HG02678 (cell line): Measurements from ENCODE around the gene CELF2.

ENCODE experiments used
- ATAC-seq: cut with Tn5 transposase; IDR thresholded peaks from one replicate; pipeline ENCODE4 v1.9.1; 2021; ENCODE audit warnings: mild to moderate bottlenecking, moderate library complexity; ENCODE audit not compliant: unreplicated experiment

The CELF2 gene

DNA sequence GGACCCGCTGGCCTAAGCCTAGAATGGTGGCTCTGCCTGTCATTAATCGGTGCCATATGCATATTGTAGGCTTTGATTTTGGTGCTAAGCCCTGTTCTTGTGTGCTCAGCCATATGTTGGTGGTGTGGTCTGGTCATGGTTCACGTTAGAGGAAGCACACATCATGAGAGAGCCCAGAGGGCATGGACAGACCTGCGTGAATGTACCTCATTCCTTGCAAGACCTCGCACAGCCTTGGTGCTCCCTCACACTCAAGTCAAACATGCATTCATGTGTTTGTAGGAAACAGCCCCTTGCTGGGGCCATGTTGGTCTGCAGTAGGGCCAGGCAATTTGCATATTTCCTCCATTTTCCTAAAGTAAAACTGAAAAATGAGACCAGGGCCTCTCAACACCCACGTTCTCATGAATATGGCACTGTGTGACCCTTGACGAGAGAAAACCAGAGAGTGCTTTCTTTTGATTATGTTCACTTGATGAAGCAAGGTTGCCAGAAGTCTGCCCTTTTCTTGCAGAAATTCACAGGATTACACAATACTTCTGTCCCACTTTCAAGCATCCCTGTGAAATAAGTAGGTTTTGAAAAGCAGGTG is 268.7 kb downstream of the CELF2 start:
- ATAC-seq, result peak; percentile 81

DNA sequence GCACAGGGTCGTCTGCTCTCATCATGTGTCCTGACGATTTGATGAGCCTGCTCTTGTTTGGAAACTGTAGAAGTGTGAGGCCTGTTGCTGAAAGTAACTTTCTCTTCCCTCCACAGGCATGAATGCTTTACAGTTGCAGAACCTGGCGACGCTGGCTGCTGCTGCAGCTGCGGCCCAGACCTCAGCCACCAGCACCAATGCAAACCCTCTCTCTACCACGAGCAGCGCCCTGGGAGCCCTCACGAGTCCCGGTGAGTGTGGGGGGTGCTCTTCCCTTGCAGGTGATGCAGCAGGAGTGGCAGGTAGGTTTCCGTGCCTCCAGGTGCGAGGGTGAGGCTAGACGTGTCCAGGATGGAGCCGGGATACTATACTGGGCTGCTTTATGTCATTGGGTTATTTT is 270.6 kb downstream of the CELF2 start:
- no peak for ATAC-seq

DNA sequence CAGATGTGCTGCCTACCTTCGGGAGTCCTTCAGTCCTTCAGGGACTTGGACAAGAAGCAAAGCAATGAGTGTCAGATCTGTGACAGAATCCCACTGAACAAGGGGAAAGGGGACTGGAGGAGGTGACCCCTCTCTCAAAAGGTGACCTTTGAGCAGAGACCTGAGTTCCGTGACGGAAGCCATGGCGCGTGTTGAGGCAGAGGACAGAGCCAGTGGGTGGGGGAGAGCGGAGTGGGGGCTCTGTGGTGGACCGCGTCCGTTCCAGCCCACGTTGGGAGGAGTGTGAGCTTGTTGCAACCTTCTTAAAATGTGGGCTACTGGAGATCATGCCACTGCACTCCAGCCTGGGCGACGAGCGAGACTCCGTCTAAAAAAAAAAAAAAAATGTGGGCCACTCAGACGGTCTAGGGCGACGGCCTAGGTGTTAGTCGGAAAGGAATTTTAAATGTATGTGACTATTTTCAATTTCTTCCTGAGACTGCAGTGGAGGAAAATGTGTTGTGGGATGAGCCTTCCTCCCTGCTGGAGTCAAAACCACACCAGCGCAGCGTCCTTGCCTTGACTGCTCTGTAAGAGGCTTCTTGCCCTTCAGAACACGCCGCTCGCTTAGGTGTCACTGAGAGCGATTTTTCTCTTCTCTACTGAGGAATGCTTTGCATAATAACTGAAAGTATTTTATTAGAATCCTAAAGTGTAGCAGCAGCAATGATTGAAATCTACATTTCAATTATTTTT is 272.7 kb downstream of the CELF2 start:
- ATAC-seq, result no peak

DNA sequence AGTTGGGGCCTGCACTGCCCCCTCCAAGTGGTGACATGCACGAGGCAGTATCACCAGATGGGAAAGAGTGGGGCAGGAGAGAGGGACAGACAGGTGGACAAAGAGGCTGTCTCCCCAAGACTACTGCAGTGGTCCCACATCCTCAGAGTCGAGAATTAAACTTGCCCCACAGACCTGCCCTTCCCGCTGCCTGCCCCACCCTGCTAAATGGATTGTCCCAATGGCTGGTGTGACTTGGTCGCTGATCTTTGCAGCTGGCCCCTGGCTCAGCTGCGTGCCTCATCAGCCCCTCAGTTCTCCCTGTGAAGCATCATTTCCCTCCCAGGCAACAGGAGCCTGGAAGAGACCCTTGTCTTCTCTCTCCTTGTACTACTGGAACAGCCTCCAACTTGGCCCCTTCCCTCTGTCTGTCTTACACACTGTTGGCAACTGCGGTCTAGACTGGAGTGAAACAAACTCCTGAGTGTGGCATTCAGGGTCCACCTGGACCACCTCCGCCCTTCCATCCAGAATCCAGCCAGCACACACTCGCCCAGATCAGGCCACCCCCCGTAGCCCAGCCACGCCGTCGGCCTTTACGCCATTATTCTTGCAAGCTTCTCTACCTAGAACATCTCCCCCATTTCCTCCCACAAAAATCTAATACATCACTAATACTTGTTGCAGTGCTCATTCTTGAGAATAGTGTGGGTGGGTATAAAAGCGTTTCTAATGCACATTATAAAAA is 275.1 kb downstream of the CELF2 start:
- ATAC-seq, result no peak

DNA sequence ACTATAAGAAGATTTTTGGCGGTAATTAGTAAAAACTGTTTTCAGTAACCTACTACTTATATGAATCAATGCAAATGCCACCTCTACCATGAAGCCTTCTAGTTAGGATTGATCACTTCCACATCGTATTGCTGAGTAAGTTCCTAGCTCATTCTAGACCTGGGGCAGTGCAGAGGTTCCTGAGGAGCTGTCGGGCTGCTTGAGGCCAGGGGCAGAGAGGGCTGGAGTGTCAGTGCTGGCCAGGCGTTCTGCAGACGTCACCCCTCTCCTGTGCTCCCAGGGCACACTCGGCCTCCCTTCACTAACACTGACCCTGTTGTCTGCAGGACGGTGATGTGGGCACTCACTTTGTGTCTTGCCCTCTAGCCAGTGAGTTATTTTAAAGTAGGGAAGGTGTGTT is 275.7 kb downstream of the CELF2 start:
- ATAC-seq, result no peak

DNA sequence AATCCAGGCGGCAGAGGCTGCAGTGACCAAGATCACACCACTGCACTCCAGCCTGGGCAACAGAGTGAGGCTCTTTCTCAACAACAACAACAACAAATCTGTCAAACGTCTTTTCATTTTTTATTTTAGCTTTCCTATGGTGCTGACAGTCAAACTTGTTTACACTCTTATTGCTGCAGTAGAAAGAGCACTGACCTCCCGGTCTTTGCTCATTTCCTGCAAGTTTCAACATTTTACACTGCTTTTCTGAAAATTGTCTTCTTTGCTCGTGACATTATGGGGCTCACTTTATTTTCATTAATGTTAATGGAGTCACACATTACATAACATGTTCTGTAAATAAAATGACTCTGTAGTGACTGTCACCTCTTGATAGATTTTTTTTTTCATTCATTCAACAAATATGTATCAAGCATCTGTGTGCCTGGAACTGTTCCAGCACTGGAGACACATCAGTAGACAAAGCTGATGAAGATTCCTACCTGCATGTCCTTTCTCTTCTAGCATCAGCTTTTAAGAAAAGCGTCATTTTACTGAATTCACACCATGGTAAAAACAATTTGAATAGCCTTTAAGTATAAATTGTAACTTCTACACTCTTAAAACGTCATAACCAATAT is 277.3 kb downstream of the CELF2 start:
- ATAC-seq, result no peak

DNA sequence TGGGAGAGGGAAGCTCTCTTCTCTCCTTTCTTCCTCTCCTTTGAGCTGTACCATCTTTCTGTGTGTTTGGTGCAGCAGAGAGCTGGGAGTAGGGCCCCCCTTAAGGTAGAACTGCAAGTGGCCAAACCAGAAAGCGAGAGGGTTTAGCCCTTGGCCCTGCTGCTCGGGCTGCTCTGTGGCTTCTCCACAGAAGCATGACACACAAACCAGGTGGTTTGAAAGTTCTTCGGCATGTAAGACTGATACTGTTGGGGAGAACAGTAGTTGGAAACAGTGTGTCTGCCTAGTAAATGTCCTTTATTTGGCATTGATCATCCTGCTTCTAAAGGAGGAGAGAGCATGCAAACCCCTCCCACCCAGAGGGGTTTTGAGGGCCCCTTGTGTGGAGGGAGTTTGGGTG is 277.8 kb downstream of the CELF2 start:
- no peak for ATAC-seq

DNA sequence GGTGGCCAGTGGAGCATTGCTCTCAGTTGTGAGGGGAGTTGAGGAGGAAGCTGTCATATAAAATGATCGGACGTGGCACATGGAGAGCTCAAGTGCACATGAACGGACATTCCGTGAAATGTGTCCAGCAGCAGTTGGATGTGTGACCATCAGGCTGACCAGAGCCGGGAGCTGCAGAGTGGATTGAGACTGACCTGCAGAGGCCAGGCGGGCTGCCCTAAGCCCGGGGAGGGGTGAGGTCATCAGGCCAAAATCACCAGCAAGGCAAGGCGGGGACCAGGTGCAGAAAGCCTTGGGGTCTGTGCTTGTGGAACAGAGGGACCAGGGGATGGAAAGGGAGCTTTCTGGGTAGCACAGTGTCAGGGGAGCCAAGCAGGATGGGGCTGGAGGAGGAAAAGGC is 279.5 kb downstream of the CELF2 start:
- no peak for ATAC-seq

DNA sequence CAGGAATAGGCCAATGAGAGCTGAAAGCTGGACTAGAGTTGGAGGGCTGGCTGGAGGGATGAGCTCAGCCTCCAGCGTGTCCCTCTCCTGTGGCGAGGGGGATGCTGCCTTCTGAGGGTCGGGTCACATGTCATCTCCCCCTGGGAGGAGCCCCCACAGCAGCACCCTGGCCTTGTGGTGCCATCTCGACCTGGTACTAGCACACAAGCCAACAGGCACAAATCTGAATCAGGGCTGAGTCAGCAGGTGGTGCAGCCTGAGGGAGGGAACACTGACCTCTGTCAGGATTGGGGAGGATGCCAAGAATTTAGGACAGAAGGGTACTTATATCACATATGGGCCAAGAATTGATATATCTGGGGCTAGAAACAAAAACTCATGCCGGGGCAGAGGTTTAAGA is 280.4 kb downstream of the CELF2 start:
- no peak for ATAC-seq

DNA sequence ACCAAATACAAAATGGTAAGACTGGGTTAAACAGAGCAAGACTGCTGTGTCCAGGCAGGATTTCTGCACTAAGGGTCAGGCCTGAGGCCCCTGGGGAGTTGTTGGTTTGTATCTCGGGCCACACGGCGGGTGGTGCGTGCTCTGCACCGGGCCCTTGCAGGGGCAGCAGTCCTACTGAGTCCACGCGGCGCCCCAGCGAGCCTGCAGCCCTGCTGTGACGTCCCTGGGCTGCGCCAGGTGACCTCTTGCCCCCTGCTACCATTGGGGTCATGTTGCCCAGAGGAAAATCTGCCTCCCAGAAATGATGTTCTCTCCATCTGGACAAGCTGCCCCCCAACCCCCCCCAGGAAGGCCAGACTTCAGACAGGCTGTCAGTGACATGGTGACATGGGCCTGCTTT is 281.5 kb downstream of the CELF2 start:
- no peak for ATAC-seq

DNA sequence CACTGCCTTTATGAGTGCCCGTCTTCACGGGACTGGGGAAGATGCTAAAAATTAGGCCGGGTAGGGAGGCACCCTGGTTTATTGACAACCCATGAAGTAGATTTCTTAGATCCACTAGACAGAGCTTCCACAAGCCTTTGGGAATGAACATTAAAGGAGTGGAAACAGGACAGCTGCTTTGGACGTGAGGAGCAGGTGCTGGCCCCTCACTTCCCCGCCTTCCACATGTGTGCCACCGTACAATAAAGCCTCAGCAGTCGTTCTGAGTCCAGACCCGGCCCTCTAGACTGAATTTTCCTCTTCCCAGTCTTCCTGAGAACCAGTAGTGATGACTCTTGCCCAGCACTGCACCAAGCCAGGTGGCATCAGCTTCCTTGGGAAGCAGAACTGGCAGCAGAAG is 282.4 kb downstream of the CELF2 start:
- no peak for ATAC-seq

DNA sequence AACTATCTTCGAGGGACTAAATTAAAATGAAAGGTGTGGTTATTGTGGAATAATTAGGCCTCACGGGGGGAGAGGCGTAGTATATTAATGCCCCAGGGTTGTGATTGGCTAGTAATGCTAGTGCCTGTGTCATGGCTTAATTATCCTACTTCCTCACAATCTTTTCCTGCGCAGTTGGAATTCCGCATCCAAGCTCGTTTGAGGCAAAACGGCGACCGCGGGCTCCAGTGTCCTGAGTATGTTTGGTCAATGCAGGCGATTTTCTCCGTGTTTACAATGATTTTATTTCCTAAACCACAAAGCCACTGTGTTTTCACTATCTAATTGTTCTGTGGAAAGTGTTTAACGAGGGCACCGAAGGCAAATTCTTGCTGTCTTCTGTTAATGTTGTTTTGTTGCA is 282.9 kb downstream of the CELF2 start:
- no peak for ATAC-seq

DNA sequence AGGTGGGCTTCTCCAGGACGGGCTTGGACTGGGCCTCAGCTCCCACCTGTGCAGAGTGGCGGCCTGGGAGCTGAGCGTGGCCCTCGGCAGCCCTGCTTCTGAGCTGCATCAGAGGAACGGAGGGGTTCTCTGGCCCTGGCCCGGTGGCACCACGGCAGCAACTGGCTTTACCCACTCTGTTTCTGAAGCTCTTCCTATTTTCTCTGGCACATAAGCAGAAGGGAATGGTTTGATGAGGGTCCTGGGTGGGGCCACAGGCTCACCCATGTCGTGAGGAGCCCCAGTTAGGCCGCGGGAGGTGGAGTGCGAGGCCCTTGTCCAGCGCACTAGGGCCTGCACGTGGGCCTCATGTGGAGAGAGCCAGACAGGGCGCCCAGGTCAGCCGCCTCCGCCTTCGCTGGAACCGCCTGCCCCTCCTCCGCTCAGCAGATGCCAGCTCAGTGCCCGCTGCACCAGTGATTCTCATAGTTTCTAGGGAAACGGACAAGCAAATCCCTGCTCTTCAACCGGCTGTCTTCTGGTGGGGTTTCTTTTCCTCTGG is 284.0 kb downstream of the CELF2 start:
- no peak for ATAC-seq

DNA sequence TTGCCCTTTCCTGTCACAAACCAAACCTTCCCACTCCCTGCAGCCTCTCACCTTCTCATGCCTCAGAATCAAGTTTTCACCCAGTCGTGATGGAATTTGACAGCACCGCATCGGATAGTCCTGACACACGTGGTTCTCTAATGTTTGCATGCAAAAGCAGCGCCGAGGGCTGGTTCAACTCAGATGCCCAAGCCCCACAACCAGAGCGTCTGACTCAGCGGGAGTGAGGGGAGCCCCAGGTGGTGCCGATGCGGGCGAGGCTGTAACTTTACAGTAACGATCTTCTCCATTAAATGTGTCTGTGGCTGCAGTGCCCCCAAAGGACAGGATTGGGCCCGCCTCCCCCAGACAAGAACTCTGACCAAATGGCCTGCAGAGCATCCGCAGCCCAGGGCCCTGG is 284.5 kb downstream of the CELF2 start:
- no peak for ATAC-seq

DNA sequence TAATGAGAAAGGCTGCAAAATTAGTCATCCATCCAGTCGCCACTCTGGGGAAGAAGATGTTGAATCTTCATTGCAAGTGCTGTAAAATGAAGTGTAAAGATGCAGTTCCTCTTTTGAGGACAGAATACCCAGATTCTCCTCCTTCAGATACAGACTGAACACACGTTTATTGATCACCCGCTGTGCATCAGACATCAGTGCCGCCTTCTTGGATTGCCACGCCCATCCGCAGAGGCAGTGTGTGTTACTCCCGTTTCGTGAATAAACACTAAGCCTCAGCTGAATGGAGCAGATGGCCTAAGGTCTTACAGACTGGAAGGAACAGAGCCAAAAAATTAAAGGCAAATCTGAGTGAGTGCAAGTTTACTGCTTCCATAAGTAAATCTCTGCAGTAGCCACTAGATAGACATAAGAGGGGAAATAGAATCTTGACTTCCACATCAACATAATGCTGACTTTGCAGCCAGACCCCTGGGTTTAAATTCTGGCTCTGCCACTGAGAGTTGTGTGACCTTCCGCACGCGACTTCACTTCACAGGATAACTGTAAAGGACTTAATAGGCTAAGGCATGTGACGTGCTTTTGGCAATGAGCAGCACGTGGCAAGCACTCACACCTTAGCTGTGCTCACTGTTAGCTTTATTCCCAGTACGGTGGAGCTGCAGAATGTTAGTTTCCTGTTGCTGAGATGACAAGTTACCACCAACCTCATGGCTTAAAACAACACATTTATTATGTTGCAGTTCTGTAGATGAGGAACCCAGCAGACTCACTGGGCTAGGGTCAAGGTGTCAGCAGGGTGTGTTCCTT is 285.9 kb downstream of the CELF2 start:
- ATAC-seq, result no peak

DNA sequence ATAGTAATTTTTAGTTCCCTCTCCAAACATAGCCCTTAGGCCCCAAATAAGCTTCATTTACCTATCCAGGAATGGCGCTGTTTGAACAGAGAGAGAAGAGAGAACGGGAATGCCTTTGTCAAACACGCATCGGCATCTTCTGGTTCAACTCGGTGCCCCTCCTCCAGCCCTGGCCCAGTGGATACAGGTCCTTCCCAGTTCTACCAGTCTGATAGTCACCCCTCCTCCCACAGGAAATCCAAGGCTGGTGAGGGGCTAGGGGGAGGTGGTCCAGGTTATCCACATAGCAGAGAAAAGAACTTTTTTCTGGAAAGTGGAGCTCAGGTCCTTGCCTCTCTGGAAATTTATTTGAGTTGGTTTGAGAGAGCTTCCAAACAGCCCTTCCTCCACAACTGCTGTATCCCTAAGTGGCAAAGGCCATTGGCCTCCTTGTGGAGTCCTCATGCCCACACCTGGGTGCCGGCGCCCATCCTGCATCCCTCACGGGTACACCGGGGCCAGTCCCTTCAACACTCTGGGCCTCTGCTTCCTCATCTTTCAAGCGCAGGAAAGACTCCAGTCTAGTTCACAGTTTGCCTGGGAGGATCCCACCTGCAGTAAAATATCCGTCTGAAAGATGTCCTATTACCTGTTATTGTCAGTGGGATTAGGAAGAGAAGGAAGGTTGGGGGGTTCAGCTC is 287.4 kb downstream of the CELF2 start:
- ATAC-seq, result no peak

DNA sequence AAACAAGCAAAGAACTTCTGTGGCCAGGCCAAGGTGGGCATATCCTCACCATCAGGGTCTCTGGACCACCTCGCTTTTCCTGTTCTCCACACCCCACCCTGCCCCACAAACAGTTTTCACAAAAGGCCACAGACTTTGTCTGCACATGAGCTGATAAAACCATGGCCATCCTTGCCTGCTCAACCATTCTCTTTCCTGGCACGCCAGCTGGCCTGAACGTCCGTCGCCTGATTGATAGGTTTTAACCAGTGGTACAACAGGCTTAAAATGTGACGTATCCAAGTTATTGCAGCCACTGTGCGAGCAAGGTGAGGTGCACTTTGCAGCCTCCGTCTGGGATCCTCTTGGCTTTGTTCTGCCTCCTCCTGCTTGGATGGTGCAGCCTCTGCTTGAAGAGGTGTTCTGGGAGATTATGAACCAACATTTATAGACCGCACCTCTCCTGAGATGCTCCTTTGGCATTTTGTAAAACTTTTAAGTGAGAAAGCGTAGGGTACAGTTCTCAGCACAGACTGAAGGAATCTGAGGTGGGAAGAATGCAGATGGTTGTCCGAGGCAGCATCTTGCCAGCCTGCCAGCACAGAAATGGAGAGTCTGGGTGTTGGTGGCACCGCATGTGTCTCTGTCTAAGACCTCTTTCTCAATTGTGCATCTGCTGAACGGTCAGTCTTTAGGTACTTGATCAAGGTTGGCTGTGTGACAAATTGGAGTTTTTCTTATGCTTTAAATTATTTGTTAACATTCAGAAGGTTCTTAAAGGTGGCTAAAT is 288.3 kb downstream of the CELF2 start:
- ATAC-seq, result no peak

DNA sequence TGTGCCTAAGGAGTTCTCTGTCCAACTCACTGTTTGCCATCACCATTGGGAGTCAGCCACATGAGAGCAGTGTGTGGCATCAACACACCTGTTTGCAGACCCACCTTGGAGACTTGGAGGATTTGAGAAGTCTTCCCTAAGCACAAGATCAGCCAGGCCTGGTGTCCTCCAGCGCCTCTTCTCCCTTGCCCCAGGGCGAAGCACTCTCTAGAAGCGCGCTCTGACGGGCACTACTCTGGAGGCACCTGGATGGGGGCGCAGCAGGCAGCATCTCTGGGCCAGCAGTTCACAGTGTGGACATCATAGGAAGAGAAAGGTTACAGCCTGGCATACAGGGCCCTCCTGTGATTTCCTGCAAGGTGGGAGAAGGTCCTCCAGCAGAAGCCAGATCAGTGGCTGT is 289.3 kb downstream of the CELF2 start:
- no peak for ATAC-seq

DNA sequence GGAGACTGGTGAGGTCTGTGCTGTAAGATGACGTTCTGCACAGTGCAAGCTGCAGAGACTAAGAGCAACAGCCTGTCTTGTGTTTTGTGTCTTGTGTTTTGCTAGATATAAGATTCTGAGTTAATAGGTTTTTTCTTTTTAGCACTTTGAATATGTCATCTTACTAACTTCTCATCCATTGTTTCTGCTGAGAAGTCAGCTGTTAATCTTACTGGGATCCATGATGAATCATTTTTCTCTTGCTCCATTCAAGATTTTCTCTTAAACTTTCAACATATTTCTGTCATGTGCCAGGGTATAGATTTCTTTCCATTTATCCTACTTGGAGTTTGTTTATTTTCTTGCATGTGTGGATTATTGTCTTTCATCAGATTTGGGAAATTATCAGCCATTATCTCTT is 290.3 kb downstream of the CELF2 start:
- ATAC-seq, result no peak
